Lung (tissue), 12 donors: ENCODE results near the gene FRMD4A. TPM values are rescaled to one million over a fixed set of nuclear protein-coding genes. Genes with fewer than 3 reads are reported as not detected.

ENCODE experiments used
- ATAC-seq: fragments of 200-7000 bp; cut with Tn5 transposase; one replicate; pipeline ENCODE4 v1.9.1; 2020; ENCODE audit warnings: moderate number of reproducible peaks; ENCODE audit not compliant: insufficient read depth, low FRiP score
- DNase-seq, 3 donors: peaks; one replicate each; pipeline ENCODE4 v3.0.0-alpha.2; 2013 to 2017
- H3K27ac ChIP-seq, 2 donors: one replicate each; pipeline ENCODE4 v1.5.1; 2013; ENCODE audit warnings: mild to moderate bottlenecking in 2 of 2, moderate library complexity in 2 of 2, control low read depth in 1 of 2, inconsistent platforms in 1 of 2, low read depth in 1 of 2, low read length in 1 of 2
- H3K27me3 ChIP-seq, 3 donors: one replicate each; pipeline ENCODE4 v1.5.1; 2013; ENCODE audit warnings: low read length in 2 of 3; ENCODE audit not compliant: control insufficient read depth in 3 of 3, insufficient read depth in 3 of 3
- H3K36me3 ChIP-seq, 4 donors: one replicate each; pipeline ENCODE4 v1.5.1; 2013; ENCODE audit warnings: low read length in 4 of 4, mild to moderate bottlenecking in 1 of 4, moderate library complexity in 1 of 4; ENCODE audit not compliant: control insufficient read depth in 4 of 4, insufficient read depth in 4 of 4
- H3K4me1 ChIP-seq, 5 donors: one replicate each; pipeline ENCODE4 v1.5.1; 2013; ENCODE audit warnings: low read length in 5 of 5, mild to moderate bottlenecking in 2 of 5, moderate library complexity in 1 of 5; ENCODE audit not compliant: control insufficient read depth in 5 of 5, insufficient read depth in 5 of 5
- H3K4me3 ChIP-seq: one replicate; pipeline ENCODE4 v1.5.1; 2013; ENCODE audit warnings: mild to moderate bottlenecking, control low read depth, moderate library complexity
- H3K9ac ChIP-seq, 2 donors: one replicate each; pipeline ENCODE4 v1.5.1; 2013; ENCODE audit warnings: low read length in 2 of 2, control low read depth in 1 of 2; ENCODE audit not compliant: insufficient read depth in 1 of 2
- H3K9me3 ChIP-seq, 4 donors: one replicate each; pipeline ENCODE4 v1.5.1; 2013; ENCODE audit warnings: low read length in 3 of 4, mild to moderate bottlenecking in 1 of 4, moderate library complexity in 1 of 4; ENCODE audit not compliant: control insufficient read depth in 4 of 4, insufficient read depth in 3 of 4
- WGBS, 2 donors: extraction: QIAGEN DNeasy Blood & Tissue Kit; methylation state at CpG; one replicate each; pipeline ENCODE4 v1.1.7; 2013; 5-methylcytosine and 5-hydroxymethylcytosine counted together
- polyA plus RNA-seq, 2 donors: library from polyadenylated mRNA; stranded (reverse); fragments of 200-250 nt; gene quantifications; one replicate each; pipeline ENCODE4 v1.2.1, GENCODE V29; 2013
- total RNA-seq, 2 donors: library from RNA; depleted of rRNA in 1 of 2; stranded (reverse); fragments of >200 nt in 1 of 2; gene quantifications; one replicate each; pipeline ENCODE4 v1.2.1, GENCODE V29; 2014 to 2021
- TF ChIP-seq, protein P1 (sequence below): IDR thresholded peaks from 2 replicates; pipeline ENCODE4 v1.5.1; 2012; ENCODE audit warnings: mild to moderate bottlenecking; ENCODE audit errors: control extremely low read depth, extremely low read depth
- donor health status: control.
- donor health status: control.
- donor health status: Bipolar disorder and iron deficiency.
- donor health status: healthy.
- donor health status: DM: yes; HTN: yes; CAD: no.

FRMD4A gene
- total and polyA plus RNA-seq, 4 donors, result 12.0 to 64.5 (median 29.3) TPM

- Histone ChIP-seq H3K4me1 (peaks cover 0 to 24% (median 4%) of the 10 kb centered on the region in 5 donors), H3K9me3 (no peaks in the 10 kb centered on the region), H3K27ac (peak overlapping the region; percentile 75 to 82), H3K36me3 (no peaks in the 10 kb centered on the region), H3K4me3 (peak overlapping the region; percentile 50), H3K9ac (peak overlapping the region; percentile 51 to 57), H3K27me3 (peaks cover 0 to 53% (median 2%) of the 10 kb centered on the region in 3 donors)
- 2% methylated on average over 39 to 87 of the region's 87 CpGs for WGBS, 2 donors
- DNase-seq, result peak; percentile 55 to 58 (median 57)
- peak; percentile 38 for ATAC-seq
- TF ChIP-seq, protein P1, sequence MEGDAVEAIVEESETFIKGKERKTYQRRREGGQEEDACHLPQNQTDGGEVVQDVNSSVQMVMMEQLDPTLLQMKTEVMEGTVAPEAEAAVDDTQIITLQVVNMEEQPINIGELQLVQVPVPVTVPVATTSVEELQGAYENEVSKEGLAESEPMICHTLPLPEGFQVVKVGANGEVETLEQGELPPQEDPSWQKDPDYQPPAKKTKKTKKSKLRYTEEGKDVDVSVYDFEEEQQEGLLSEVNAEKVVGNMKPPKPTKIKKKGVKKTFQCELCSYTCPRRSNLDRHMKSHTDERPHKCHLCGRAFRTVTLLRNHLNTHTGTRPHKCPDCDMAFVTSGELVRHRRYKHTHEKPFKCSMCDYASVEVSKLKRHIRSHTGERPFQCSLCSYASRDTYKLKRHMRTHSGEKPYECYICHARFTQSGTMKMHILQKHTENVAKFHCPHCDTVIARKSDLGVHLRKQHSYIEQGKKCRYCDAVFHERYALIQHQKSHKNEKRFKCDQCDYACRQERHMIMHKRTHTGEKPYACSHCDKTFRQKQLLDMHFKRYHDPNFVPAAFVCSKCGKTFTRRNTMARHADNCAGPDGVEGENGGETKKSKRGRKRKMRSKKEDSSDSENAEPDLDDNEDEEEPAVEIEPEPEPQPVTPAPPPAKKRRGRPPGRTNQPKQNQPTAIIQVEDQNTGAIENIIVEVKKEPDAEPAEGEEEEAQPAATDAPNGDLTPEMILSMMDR, result no peak
Measured at GRCh38 chr10:13891128-13892000, 439.4 kb downstream of the FRMD4A start.

GRCh38 chr10:13890233-13891127 is 440.2 kb downstream of the FRMD4A start:
- H3K4me1 ChIP-seq, result peaks cover 0 to 24% (median 4%) of the 10 kb centered on the region in 5 donors
- DNase-seq (peak; percentile 33 to 77 (median 69)), ATAC-seq (no peak)
- 17% methylated on average over 26 of the region's 26 CpGs for WGBS, 2 donors
- peak overlapping the region; percentile 62 to 82 for H3K27ac ChIP-seq
- TF ChIP-seq, protein P1, result no peak
- H3K9ac ChIP-seq, result peak overlapping the region; percentile 51 to 57
- no peaks in the 10 kb centered on the region for H3K9me3 ChIP-seq
- H3K4me3 ChIP-seq, result peak overlapping the region; percentile 14
- H3K27me3 ChIP-seq, result peaks cover 0 to 53% (median 2%) of the 10 kb centered on the region in 3 donors
- no peaks in the 10 kb centered on the region for H3K36me3 ChIP-seq

DNA sequence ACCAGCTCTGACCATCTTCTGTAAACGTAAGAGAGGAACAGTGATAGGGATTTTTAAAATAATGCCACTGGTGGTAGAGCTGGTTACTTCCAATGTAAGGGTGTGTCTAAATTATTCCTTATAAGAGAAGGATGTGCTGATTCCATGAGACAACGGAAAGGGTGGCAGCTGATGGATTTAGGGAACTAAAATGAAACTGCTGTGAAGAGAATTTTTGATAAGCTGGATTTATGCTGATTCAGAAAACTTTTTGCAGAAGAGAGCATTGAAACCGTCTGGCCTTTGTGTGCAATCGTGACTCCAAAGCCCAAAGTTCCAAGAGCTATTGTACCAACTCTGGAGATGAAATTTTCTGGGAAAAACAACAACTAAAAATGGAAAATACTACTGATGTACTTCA is 443.0 kb downstream of the FRMD4A start:
- H3K4me3 ChIP-seq, result no peak overlapping the region
- no peak overlapping the region for H3K9ac ChIP-seq
- H3K36me3 ChIP-seq, result no peaks in the 10 kb centered on the region
- no peak for ATAC-seq
- H3K4me1 ChIP-seq, result peaks cover 0 to 31% (median 9%) of the 10 kb centered on the region in 5 donors
- no peaks in the 10 kb centered on the region for H3K9me3 ChIP-seq
- DNase-seq, result no peak
- H3K27me3 ChIP-seq, result peaks cover 0 to 42% (median 0%) of the 10 kb centered on the region in 3 donors
- no peak overlapping the region for H3K27ac ChIP-seq
- TF ChIP-seq, protein P1, result no peak
- 67 to 76% methylated on average over 4 of the region's 4 CpGs for WGBS, 2 donors
